ENCODE data around the gene NTMT2.

Gene NTMT2

GRCh38 chr1:170145061-170145460 is 698 bp upstream of the NTMT2 start:
- TF ChIP-seq CTCF (IDR thresholded peaks at IDR 0.05; ENCODE audit: borderline replicate concordance, insufficient read depth, low read depth, low read length): no peak

GRCh38 chr1:170146720-170147263 is 1.0 kb downstream of the NTMT2 start:
- H3K4me3 ChIP-seq (ENCODE audit: low read depth, low read length): no peak overlapping the region
- TF ChIP-seq CTCF (IDR thresholded peaks at IDR 0.05; ENCODE audit: borderline replicate concordance, insufficient read depth, low read depth, low read length): no peak

More at GRCh38 chr1:170145061-170145460, 698 bp upstream of the NTMT2 start:
- H3K4me3 ChIP-seq (ENCODE audit: low read depth, low read length): no peak overlapping the region

GRCh38 chr1:170149241-170149640 is 3.5 kb downstream of the NTMT2 start:
- no peak for TF ChIP-seq CTCF (IDR thresholded peaks at IDR 0.05; ENCODE audit: borderline replicate concordance, insufficient read depth, low read depth, low read length)
- H3K4me3 ChIP-seq (ENCODE audit: low read depth, low read length): no peak overlapping the region

- H3K4me3 ChIP-seq (ENCODE audit: low read depth, low read length): no peak overlapping the region
- no peak for TF ChIP-seq CTCF (IDR thresholded peaks at IDR 0.05; ENCODE audit: borderline replicate concordance, insufficient read depth, low read depth, low read length)
These were observed 4.3 kb downstream of the NTMT2 start for GRCh38 chr1:170150016-170150415.

- H3K4me3 ChIP-seq (ENCODE audit: low read depth, low read length): no peak overlapping the region
- TF ChIP-seq CTCF (IDR thresholded peaks at IDR 0.05; ENCODE audit: borderline replicate concordance, insufficient read depth, low read depth, low read length): no peak
These were observed 5.2 kb downstream of the NTMT2 start for GRCh38 chr1:170150921-170151320.

GRCh38 chr1:170153417-170153816 is 7.7 kb downstream of the NTMT2 start:
- no peak for TF ChIP-seq CTCF (IDR thresholded peaks at IDR 0.05; ENCODE audit: borderline replicate concordance, insufficient read depth, low read depth, low read length)
- H3K4me3 ChIP-seq (ENCODE audit: low read depth, low read length): no peak overlapping the region

- no peak for TF ChIP-seq CTCF (IDR thresholded peaks at IDR 0.05; ENCODE audit: borderline replicate concordance, insufficient read depth, low read depth, low read length)
- no peak overlapping the region for H3K4me3 ChIP-seq (ENCODE audit: low read depth, low read length)
These were observed 9.3 kb downstream of the NTMT2 start for GRCh38 chr1:170155055-170155454.
